Measurements from ENCODE around the gene PPT1.

- TF ChIP-seq CAMTA2 (CRISPR knock-in tag; IDR thresholded peaks at IDR 0.05; ENCODE audit: borderline replicate concordance) (no peak), NBN (conservative IDR thresholded peaks at IDR 0.05) (no peak), CEBPG (CRISPR knock-in tag; IDR thresholded peaks at IDR 0.05) (no peak), TCF7L2 (IDR thresholded peaks at IDR 0.05; ENCODE audit: low read depth, low read length) (no peak), STAT5B (CRISPR knock-in tag; IDR thresholded peaks at IDR 0.05) (no peak), ZNF687 (CRISPR knock-in tag; IDR thresholded peaks at IDR 0.05) (no peak), CEBPB (IDR thresholded peaks at IDR 0.05; ENCODE audit: borderline replicate concordance, low read depth, low read length) (no peak), PTBP1 (IDR thresholded peaks at IDR 0.05; ENCODE audit: low read depth, low read length, poor library complexity, severe bottlenecking) (no peak)
- TF ChIP-seq, protein P1, sequence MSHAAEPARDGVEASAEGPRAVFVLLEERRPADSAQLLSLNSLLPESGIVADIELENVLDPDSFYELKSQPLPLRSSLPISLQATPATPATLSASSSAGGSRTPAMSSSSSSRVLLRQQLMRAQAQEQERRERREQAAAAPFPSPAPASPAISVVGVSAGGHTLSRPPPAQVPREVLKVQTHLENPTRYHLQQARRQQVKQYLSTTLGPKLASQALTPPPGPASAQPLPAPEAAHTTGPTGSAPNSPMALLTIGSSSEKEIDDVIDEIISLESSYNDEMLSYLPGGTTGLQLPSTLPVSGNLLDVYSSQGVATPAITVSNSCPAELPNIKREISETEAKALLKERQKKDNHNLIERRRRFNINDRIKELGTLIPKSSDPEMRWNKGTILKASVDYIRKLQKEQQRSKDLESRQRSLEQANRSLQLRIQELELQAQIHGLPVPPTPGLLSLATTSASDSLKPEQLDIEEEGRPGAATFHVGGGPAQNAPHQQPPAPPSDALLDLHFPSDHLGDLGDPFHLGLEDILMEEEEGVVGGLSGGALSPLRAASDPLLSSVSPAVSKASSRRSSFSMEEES (CRISPR knock-in tag; IDR thresholded peaks at IDR 0.05): no peak
These were observed 40.3 kb downstream of the PPT1 start for GRCh38 chr1:40056519-40057309.
